Measurements from ENCODE around the gene ACACA.
"Not testable (repeated sequence)": the region's sequence is repeated elsewhere in the genome, so short reads cannot be mapped to it uniquely, and the experiment has no call there.

ACACA gene

GRCh38 chr17:37164057-37164456, 242.6 kb downstream of the ACACA start:
- no peak for DNase-seq

- DNase-seq = no peak
These were observed 243.8 kb downstream of the ACACA start for GRCh38 chr17:37162800-37163199.

GRCh38 chr17:37160944-37161343, 245.7 kb downstream of the ACACA start:
- DNase-seq = no peak

- DNase-seq = no peak
These were observed 248.3 kb downstream of the ACACA start for GRCh38 chr17:37158290-37158689.

- no peak for DNase-seq
These were observed 258.5 kb downstream of the ACACA start for GRCh38 chr17:37148156-37148555.

- no peak for DNase-seq
These were observed 259.3 kb downstream of the ACACA start for GRCh38 chr17:37147301-37147812.

GRCh38 chr17:37146086-37147064, 260.3 kb downstream of the ACACA start:
- DNase-seq = no peak

GRCh38 chr17:37144075-37144701, 262.4 kb downstream of the ACACA start:
- DNase-seq = no peak

GRCh38 chr17:37143558-37143957, 263.1 kb downstream of the ACACA start:
- not testable (repeated sequence) for DNase-seq

- no peak for DNase-seq
These were observed 264.2 kb downstream of the ACACA start for GRCh38 chr17:37142294-37142896.

GRCh38 chr17:37138571-37139120, 268.0 kb downstream of the ACACA start:
- DNase-seq = no peak

- no peak for DNase-seq
These were observed 268.6 kb downstream of the ACACA start for GRCh38 chr17:37137906-37138514.

GRCh38 chr17:37137070-37137610, 269.5 kb downstream of the ACACA start:
- DNase-seq = no peak

GRCh38 chr17:37135576-37135975, 271.1 kb downstream of the ACACA start:
- DNase-seq = no peak

GRCh38 chr17:37134050-37134449, 272.6 kb downstream of the ACACA start:
- DNase-seq = peak; percentile 55

GRCh38 chr17:37133136-37133535, 273.5 kb downstream of the ACACA start:
- DNase-seq = peak; percentile 63

GRCh38 chr17:37131669-37132611, 274.7 kb downstream of the ACACA start:
- DNase-seq = peak; percentile 24

GRCh38 chr17:37130984-37131446, 275.6 kb downstream of the ACACA start:
- no peak for DNase-seq

GRCh38 chr17:37124821-37125173, 281.8 kb downstream of the ACACA start:
- peak; percentile 82 for DNase-seq

GRCh38 chr17:37123941-37124820, 282.5 kb downstream of the ACACA start:
- DNase-seq = no peak
